Ascending aorta (tissue), 2 donors: ENCODE results near the gene TBX4. TPM values are rescaled to one million over a fixed set of nuclear protein-coding genes. Genes with fewer than 3 reads are reported as not detected.

Experiments used
- DNase-seq, 2 donors: peaks; one replicate each; pipeline ENCODE4 v3.0.0-alpha.2; 2019; ENCODE audit warnings: low spot score in 2 of 2
- H3K27ac ChIP-seq, 2 donors: fragments of 200-600 bp; sonication (generic); one replicate each; pipeline ENCODE4 v1.5.1; 2016 to 2017; ENCODE audit warnings: mild to moderate bottlenecking in 1 of 2
- H3K27me3 ChIP-seq: fragments of 200-600 bp; sonication (generic); one replicate; pipeline ENCODE4 v1.5.1; 2017
- H3K36me3 ChIP-seq, 2 donors: fragments of 200-600 bp; sonication (generic); one replicate each; pipeline ENCODE4 v1.5.1; 2016
- H3K4me1 ChIP-seq, 2 donors: fragments of 200-600 bp; sonication (generic); one replicate each; pipeline ENCODE4 v1.5.1; 2016 to 2017; ENCODE audit warnings: mild to moderate bottlenecking in 1 of 2
- H3K4me3 ChIP-seq, 2 donors: fragments of 200-600 bp; sonication (generic); one replicate each; pipeline ENCODE4 v1.5.1; 2016 to 2017; ENCODE audit warnings: mild to moderate bottlenecking in 1 of 2
- H3K9me3 ChIP-seq, 2 donors: fragments of 200-600 bp; sonication (generic); one replicate each; pipeline ENCODE4 v1.5.1; 2016
- CTCF ChIP-seq, 3 experiments: fragments of 200-600 bp in 2 of 3; fragments of 450-650 bp in 1 of 3; sonication (generic) in 2 of 3; IDR thresholded peaks; one replicate each; pipeline ENCODE4 v1.5.1; 2016 to 2019; ENCODE audit warnings: antibody characterized with exemption in 3 of 3, mild to moderate bottlenecking in 1 of 3, moderate library complexity in 1 of 3
- intact Hi-C: fragments of 100-400 bp; cut with DNase I; formaldehyde crosslinking; loops from one replicate; pipeline ENCODE4 v1.15.1; 2023
- total RNA-seq: library from RNA; depleted of rRNA; stranded (reverse); fragments of >200 nt; gene quantifications from one replicate; pipeline ENCODE4 v1.1.0, GENCODE V29; 2016

TBX4 gene
- total RNA-seq, 1 donor from 2014 or later = not detected

- peaks cover 0 to 5% of the 10 kb centered on the region in 2 donors for H3K4me1 ChIP-seq
- no peak for TF ChIP-seq CTCF (IDR thresholded peaks at IDR 0.05)
- no peaks in the 10 kb centered on the region for H3K9me3 ChIP-seq
- H3K36me3 ChIP-seq = no peaks in the 10 kb centered on the region
- no peak for DNase-seq
- H3K4me3 ChIP-seq = no peak overlapping the region
- no peak overlapping the region for H3K27ac ChIP-seq
- no peaks in the 10 kb centered on the region for H3K27me3 ChIP-seq
- intact Hi-C loops = no loop called here
Observed at GRCh38 chr17:61528171-61528570, 75.9 kb downstream of the TBX4 start.

- peaks cover 0 to 1% of the 10 kb centered on the region in 2 donors for H3K4me1 ChIP-seq
- intact Hi-C loops = no loop called here
- H3K27ac ChIP-seq = no peak overlapping the region
- no peaks in the 10 kb centered on the region for H3K36me3 ChIP-seq
- no peaks in the 10 kb centered on the region for H3K9me3 ChIP-seq
- no peak for DNase-seq
- TF ChIP-seq CTCF (IDR thresholded peaks at IDR 0.05) = no peak
- H3K4me3 ChIP-seq = no peak overlapping the region
- H3K27me3 ChIP-seq = no peaks in the 10 kb centered on the region
Observed at GRCh38 chr17:61531223-61531622, 79.0 kb downstream of the TBX4 start.

- no peak for DNase-seq
- Histone ChIP-seq H3K27me3 (no peaks in the 10 kb centered on the region), H3K27ac (no peak overlapping the region), H3K4me3 (no peak overlapping the region), H3K4me1 (no peaks in the 10 kb centered on the region), H3K36me3 (no peaks in the 10 kb centered on the region), H3K9me3 (no peaks in the 10 kb centered on the region)
- intact Hi-C loops = no loop called here
- TF ChIP-seq CTCF (IDR thresholded peaks at IDR 0.05) = no peak
Observed at GRCh38 chr17:61532826-61533225, 80.6 kb downstream of the TBX4 start.

GRCh38 chr17:61533797-61534196, 81.6 kb downstream of the TBX4 start:
- H3K36me3 ChIP-seq = no peaks in the 10 kb centered on the region
- H3K4me1 ChIP-seq = no peaks in the 10 kb centered on the region
- H3K27me3 ChIP-seq = no peaks in the 10 kb centered on the region
- no peaks in the 10 kb centered on the region for H3K9me3 ChIP-seq
- intact Hi-C loops = no loop called here
- DNase-seq = no peak
- no peak for TF ChIP-seq CTCF (IDR thresholded peaks at IDR 0.05)
- no peak overlapping the region for H3K4me3 ChIP-seq
- no peak overlapping the region for H3K27ac ChIP-seq

- no peak overlapping the region for H3K4me3 ChIP-seq
- intact Hi-C loops = no loop called here
- no peaks in the 10 kb centered on the region for H3K27me3 ChIP-seq
- H3K27ac ChIP-seq = no peak overlapping the region
- no peaks in the 10 kb centered on the region for H3K36me3 ChIP-seq
- DNase-seq = no peak
- no peak for TF ChIP-seq CTCF (IDR thresholded peaks at IDR 0.05)
- H3K4me1 ChIP-seq = no peaks in the 10 kb centered on the region
- H3K9me3 ChIP-seq = no peaks in the 10 kb centered on the region
Observed at GRCh38 chr17:61534414-61534813, 82.2 kb downstream of the TBX4 start.

Other genes starting within 250 kb of the TBX4 start
- gene TBX2, start 52.6 kb upstream of the TBX4 start, total RNA-seq = 100 TPM
- not detected for gene NACA2, start 138.8 kb downstream of the TBX4 start, total RNA-seq